Activated B cell treated with CpG ODN at 0.5 μM for 24 hours (primary cell): ENCODE measurements around the gene NDUFB11. TPM values are rescaled to one million over a fixed set of nuclear protein-coding genes. Genes with fewer than 3 reads are reported as not detected.
"Not testable (repeated sequence)": the region's sequence is repeated elsewhere in the genome, so short reads cannot be mapped to it uniquely, and the experiment has no call there.

Experiments
- ATAC-seq: fragments of 200-7000 bp; cut with Tn5 transposase; one replicate; pipeline ENCODE4 v1.10.0; 2021; ENCODE audit warnings: low read depth, mild to moderate bottlenecking, moderate library complexity
- CTCF ChIA-PET: fragments of 350-600 bp; sonication (Branson Sonifier 250); formaldehyde crosslinking; loops from one replicate; lab custom pipeline; 2021; ENCODE audit warnings: antibody characterized with exemption; lab: Charles Lee
- POLR2A ChIA-PET: fragments of 350-600 bp; sonication (Branson Sonifier 250); formaldehyde crosslinking; loops from one replicate; lab custom pipeline; 2021; ENCODE audit warnings: antibody characterized with exemption; lab: Charles Lee
- DNase-seq: peaks from one replicate; pipeline ENCODE4 v3.0.0; 2022
- H3K27ac Mint-ChIP-seq: one replicate; pipeline ENCODE4 v1.8.0; 2020; ENCODE audit warnings: mixed read lengths
- H3K27me3 Mint-ChIP-seq: one replicate; pipeline ENCODE4 v1.8.0; 2021; ENCODE audit warnings: mixed read lengths
- H3K36me3 Mint-ChIP-seq: one replicate; pipeline ENCODE4 v1.8.0; 2021; ENCODE audit warnings: low read depth, mixed read lengths
- H3K4me1 Mint-ChIP-seq: one replicate; pipeline ENCODE4 v1.8.0; 2021; ENCODE audit warnings: mixed read lengths
- H3K4me3 Mint-ChIP-seq: one replicate; pipeline ENCODE4 v1.8.0; 2020; ENCODE audit warnings: mild to moderate bottlenecking, mixed read lengths
- H3K9me3 Mint-ChIP-seq: one replicate; pipeline ENCODE4 v1.8.0; 2020; ENCODE audit warnings: mixed read lengths
- CTCF ChIP-seq: fragments of 200-600 bp; IDR thresholded peaks from one replicate; pipeline ENCODE4 v1.8.0; 2022; ENCODE audit warnings: antibody characterized with exemption, mild to moderate bottlenecking
- intact Hi-C: fragments of 100-400 bp; cut with micrococcal nuclease; formaldehyde crosslinking; loops from one replicate; pipeline ENCODE4 v1.15.1; 2024
- total RNA-seq: library from RNA; stranded (reverse); gene quantifications from 2 replicates; pipeline ENCODE4 v1.2.3, GENCODE V29; 2022

Gene NDUFB11
- total RNA-seq, 1 donor from 2014 or later: 73.3 TPM

GRCh38 chrX:47138171-47138570 lies 6.3 kb downstream of the NDUFB11 start:
- intact Hi-C loops: no loop called here

GRCh38 chrX:47135650-47136049 lies 8.9 kb downstream of the NDUFB11 start:
- peaks cover 13% of the 10 kb centered on the region for H3K36me3 Mint-ChIP-seq
- H3K27me3 Mint-ChIP-seq, H3K4me1 Mint-ChIP-seq, H3K9me3 Mint-ChIP-seq, intact Hi-C loops, DNase-seq, ATAC-seq, H3K27ac Mint-ChIP-seq, H3K4me3 Mint-ChIP-seq: not testable (repeated sequence)
- ChIA-PET POLR2A (interaction anchor here (1.5 kb wide), 1 partner anchor 9 kb away, joined by 14 read pairs; the partner anchor contains the start of genes NDUFB11 and RBM10), CTCF (interaction anchor here (1.2 kb wide), 1 partner anchor 10 kb away, joined by 3 read pairs; the partner anchor contains the start of gene RBM10)

More at GRCh38 chrX:47138171-47138570, 6.3 kb downstream of the NDUFB11 start:
- H3K4me1 Mint-ChIP-seq: peaks cover 3% of the 10 kb centered on the region
- POLR2A ChIA-PET: no interaction called here
- H3K27me3 Mint-ChIP-seq: no peaks in the 10 kb centered on the region
- H3K9me3 Mint-ChIP-seq: no peaks in the 10 kb centered on the region
- no peak overlapping the region for H3K4me3 Mint-ChIP-seq
- no peak for DNase-seq
- peaks cover 26% of the 10 kb centered on the region for H3K36me3 Mint-ChIP-seq
- ATAC-seq: no peak
- TF ChIP-seq CTCF: no peak
- CTCF ChIA-PET: no interaction called here
- H3K27ac Mint-ChIP-seq: no peak overlapping the region

GRCh38 chrX:47133493-47133892 lies 11.0 kb downstream of the NDUFB11 start:
- ChIA-PET CTCF (no interaction called here), POLR2A (no interaction called here)
- no peaks in the 10 kb centered on the region for H3K9me3 Mint-ChIP-seq
- no peaks in the 10 kb centered on the region for H3K4me1 Mint-ChIP-seq
- no peak overlapping the region for H3K27ac Mint-ChIP-seq
- intact Hi-C loops: no loop called here
- ATAC-seq (no peak), DNase-seq (no peak)
- no peak for TF ChIP-seq CTCF
- no peaks in the 10 kb centered on the region for H3K27me3 Mint-ChIP-seq
- peaks cover 9% of the 10 kb centered on the region for H3K36me3 Mint-ChIP-seq
- no peak overlapping the region for H3K4me3 Mint-ChIP-seq

GRCh38 chrX:47129899-47130358 lies 14.6 kb downstream of the NDUFB11 start:
- TF ChIP-seq CTCF: no peak
- ChIA-PET CTCF (interaction anchor here (1.1 kb wide), 1 partner anchor 15 kb away, joined by 4 read pairs; the partner anchor contains the start of gene NDUFB11), POLR2A (interaction anchor here (0.5 to 3.6 kb wide), 6 partner anchors 13 to 88 kb away, joined by 3 to 30 read pairs (median 4); partner anchors contain the start of genes NDUFB11 and RBM10)
- intact Hi-C loops: loop anchor here (1.0 kb wide), 2 partner anchors 15 to 294 kb away; partner anchors contain the start of gene RBM10
- H3K9me3 Mint-ChIP-seq: no peaks in the 10 kb centered on the region
- H3K4me3 Mint-ChIP-seq: peak overlapping the region; percentile 97
- H3K27me3 Mint-ChIP-seq: no peaks in the 10 kb centered on the region
- H3K4me1 Mint-ChIP-seq: no peaks in the 10 kb centered on the region
- H3K27ac Mint-ChIP-seq: peak overlapping the region; percentile 24
- no peak for DNase-seq
- peaks cover 5% of the 10 kb centered on the region for H3K36me3 Mint-ChIP-seq
- ATAC-seq: no peak

- TF ChIP-seq CTCF: no peak
- ChIA-PET CTCF (interaction anchor here (1.1 kb wide), 1 partner anchor 15 kb away, joined by 4 read pairs; the partner anchor contains the start of gene NDUFB11), POLR2A (interaction anchor here (0.5 to 3.6 kb wide), 5 partner anchors 14 to 88 kb away, joined by 3 to 30 read pairs (median 4); partner anchors contain the start of genes NDUFB11 and RBM10)
- peak; percentile 98 for ATAC-seq
- intact Hi-C loops: loop anchor here (1.0 kb wide), 2 partner anchors 16 to 293 kb away; partner anchors contain the start of gene RBM10
- H3K36me3 Mint-ChIP-seq: peaks cover 5% of the 10 kb centered on the region
- peak; percentile 76 for DNase-seq
- no peaks in the 10 kb centered on the region for H3K4me1 Mint-ChIP-seq
- H3K27ac Mint-ChIP-seq: peak overlapping the region; percentile 94
- H3K27me3 Mint-ChIP-seq: no peaks in the 10 kb centered on the region
- H3K9me3 Mint-ChIP-seq: no peaks in the 10 kb centered on the region
- peak overlapping the region; percentile 97 for H3K4me3 Mint-ChIP-seq
Measured at GRCh38 chrX:47129157-47129898, 15.2 kb downstream of the NDUFB11 start.

GRCh38 chrX:47124466-47124865 lies 20.0 kb downstream of the NDUFB11 start:
- POLR2A ChIA-PET, H3K9me3 Mint-ChIP-seq, H3K27ac Mint-ChIP-seq, DNase-seq, CTCF ChIA-PET, ATAC-seq, H3K4me1 Mint-ChIP-seq, H3K4me3 Mint-ChIP-seq, H3K27me3 Mint-ChIP-seq, intact Hi-C loops, H3K36me3 Mint-ChIP-seq: not testable (repeated sequence)

GRCh38 chrX:47116551-47117110 lies 27.9 kb downstream of the NDUFB11 start:
- H3K9me3 Mint-ChIP-seq, H3K27me3 Mint-ChIP-seq, CTCF ChIA-PET, H3K4me3 Mint-ChIP-seq, intact Hi-C loops, POLR2A ChIA-PET, DNase-seq, H3K36me3 Mint-ChIP-seq, H3K27ac Mint-ChIP-seq, H3K4me1 Mint-ChIP-seq, ATAC-seq: not testable (repeated sequence)
